NCI-H2029 treated with DMSO at 0.1 percent for 48 hours (cell line): ENCODE data around the gene TUBGCP2.
"Not testable (repeated sequence)": the region's sequence is repeated elsewhere in the genome, so short reads cannot be mapped to it uniquely, and the experiment has no call there.

ENCODE experiments used
- DNase-seq: peaks from one replicate; lab custom pipeline; 2025; lab: John Stamatoyannopoulos, UW

Gene TUBGCP2

GRCh38 chr10:133277993-133278576 is 30.6 kb downstream of the TUBGCP2 start:
- DNase-seq = no peak

GRCh38 chr10:133277277-133277992 is 31.2 kb downstream of the TUBGCP2 start:
- no peak for DNase-seq

GRCh38 chr10:133276435-133277201 is 32.1 kb downstream of the TUBGCP2 start, which contains the start of gene ADAM8:
TSS of gene ADAM8 (minus strand) at chr10:133276868. CDS start at chr10:133276817, 51 bp downstream.
- DNase-seq = no peak

- no peak for DNase-seq
Observed at GRCh38 chr10:133276100-133276434, 32.6 kb downstream of the TUBGCP2 start.

GRCh38 chr10:133275684-133276092 is 33.0 kb downstream of the TUBGCP2 start:
- DNase-seq = no peak

GRCh38 chr10:133274751-133275683 is 33.7 kb downstream of the TUBGCP2 start:
- no peak for DNase-seq

- no peak for DNase-seq
Observed at GRCh38 chr10:133273534-133274143, 35.0 kb downstream of the TUBGCP2 start.

- DNase-seq = no peak
Observed at GRCh38 chr10:133272964-133273420, 35.7 kb downstream of the TUBGCP2 start.

GRCh38 chr10:133272301-133272963 is 36.2 kb downstream of the TUBGCP2 start:
- no peak for DNase-seq

GRCh38 chr10:133271521-133272300 is 37.0 kb downstream of the TUBGCP2 start:
- DNase-seq = no peak

- DNase-seq = no peak
Observed at GRCh38 chr10:133270773-133271297, 37.8 kb downstream of the TUBGCP2 start.

GRCh38 chr10:133270204-133270603 is 38.5 kb downstream of the TUBGCP2 start:
- DNase-seq = no peak

- no peak for DNase-seq
Observed at GRCh38 chr10:133269367-133269766, 39.3 kb downstream of the TUBGCP2 start.

GRCh38 chr10:133268532-133268931 is 40.1 kb downstream of the TUBGCP2 start:
- DNase-seq = no peak

- no peak for DNase-seq
Observed at GRCh38 chr10:133267829-133268228, 40.8 kb downstream of the TUBGCP2 start.

- no peak for DNase-seq
Observed at GRCh38 chr10:133267293-133267692, 41.4 kb downstream of the TUBGCP2 start.

GRCh38 chr10:133266056-133266795 is 42.4 kb downstream of the TUBGCP2 start:
- no peak for DNase-seq

- DNase-seq = not testable (repeated sequence)
Observed at GRCh38 chr10:133265052-133265451, 43.6 kb downstream of the TUBGCP2 start.

- no peak for DNase-seq
Observed at GRCh38 chr10:133264461-133264860, 44.2 kb downstream of the TUBGCP2 start.
